Measurements from ENCODE around the gene MARCHF10.

MARCHF10 gene

GRCh38 chr17:62821189-62822079 lies 13.3 kb upstream of the MARCHF10 start:
- DNase-seq: no peak

DNA sequence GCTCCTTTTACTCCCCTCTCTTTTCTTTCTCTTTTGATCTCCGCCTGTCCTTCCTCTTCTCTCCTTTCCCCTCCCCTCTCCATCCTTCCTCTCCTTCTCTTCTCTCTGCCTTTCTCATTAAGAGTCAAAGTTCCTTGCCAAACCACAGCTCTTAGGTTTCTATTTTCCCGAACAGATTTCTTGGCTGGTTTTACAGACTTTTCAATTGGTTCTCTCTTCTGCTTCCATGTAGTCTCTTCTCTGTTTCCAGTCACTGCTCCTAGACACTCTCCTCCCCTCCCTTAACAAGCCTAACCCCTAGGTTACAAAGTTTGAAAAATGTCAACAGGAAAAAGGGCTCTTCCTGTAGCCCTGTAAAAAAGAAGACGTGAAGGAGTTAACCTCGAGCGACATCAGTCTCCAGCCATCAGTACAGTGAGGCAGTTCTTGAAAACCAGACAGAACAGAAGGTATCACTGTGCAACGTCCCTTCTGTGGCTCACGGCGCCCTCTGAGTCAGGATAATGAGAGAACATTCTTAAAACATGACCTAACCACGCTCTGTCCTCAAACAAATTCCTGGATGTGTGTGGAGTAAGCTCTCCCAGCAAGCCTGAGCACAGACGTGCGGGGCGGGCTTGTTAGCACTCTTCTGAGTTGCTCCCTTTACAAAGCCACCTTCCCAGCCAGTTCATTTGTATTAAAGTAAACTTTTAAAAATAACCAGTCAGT lies 11.6 kb upstream of the MARCHF10 start:
- DNase-seq: no peak

GRCh38 chr17:62818526-62818925 lies 10.4 kb upstream of the MARCHF10 start:
- DNase-seq: no peak

DNA sequence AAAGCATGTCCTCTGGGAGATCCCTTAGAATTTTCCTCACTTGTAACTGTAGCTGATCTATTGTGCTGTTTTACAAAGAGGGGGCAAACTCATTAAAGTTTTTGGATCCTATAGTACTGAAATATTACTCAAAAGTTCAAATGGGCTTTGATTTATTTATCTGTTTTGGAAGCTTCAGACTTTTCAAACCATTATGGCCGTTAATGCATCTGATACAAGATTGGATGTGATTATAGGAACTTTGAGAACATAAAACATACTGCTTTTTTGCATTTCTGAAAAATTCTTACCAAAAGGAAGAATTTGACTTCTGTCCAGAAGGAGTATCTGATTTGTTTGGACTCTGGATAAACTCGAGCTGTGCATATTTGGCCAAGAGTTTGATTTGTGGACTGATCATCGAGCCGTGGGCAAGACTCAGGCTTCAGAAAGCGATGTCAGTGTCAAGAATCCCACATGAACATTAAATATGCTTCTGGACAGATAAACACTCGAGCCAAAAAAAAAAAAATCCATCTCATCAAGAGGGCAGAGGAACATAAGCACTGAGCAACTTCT lies 8.2 kb upstream of the MARCHF10 start:
- DNase-seq: no peak

- DNase-seq: no peak
These were observed 1.5 kb upstream of the MARCHF10 start for GRCh38 chr17:62809656-62810055.

GRCh38 chr17:62808576-62808970 lies 459 bp upstream of the MARCHF10 start:
- no peak for DNase-seq

DNA sequence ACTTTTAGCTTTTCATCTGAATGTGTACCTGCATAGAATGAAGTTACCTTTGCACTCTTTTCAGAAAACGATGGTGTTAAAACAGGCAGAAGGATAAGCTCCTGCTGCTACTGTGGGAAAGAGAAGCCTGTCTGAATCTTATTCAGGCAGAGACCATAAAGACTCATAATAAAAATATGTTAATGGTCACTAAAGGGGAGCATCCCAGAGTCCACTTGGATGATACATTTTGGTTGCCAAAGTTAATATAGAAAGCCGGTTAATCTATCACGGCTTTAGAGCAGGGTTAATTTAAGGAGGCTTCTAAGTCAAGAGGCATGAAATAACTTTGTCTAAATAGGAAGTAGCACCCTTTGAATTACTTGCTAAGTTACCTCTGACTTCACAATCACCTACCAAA lies 2.9 kb downstream of the MARCHF10 start:
- no peak for DNase-seq

GRCh38 chr17:62804822-62805221 lies 3.3 kb downstream of the MARCHF10 start:
- DNase-seq: no peak

DNA sequence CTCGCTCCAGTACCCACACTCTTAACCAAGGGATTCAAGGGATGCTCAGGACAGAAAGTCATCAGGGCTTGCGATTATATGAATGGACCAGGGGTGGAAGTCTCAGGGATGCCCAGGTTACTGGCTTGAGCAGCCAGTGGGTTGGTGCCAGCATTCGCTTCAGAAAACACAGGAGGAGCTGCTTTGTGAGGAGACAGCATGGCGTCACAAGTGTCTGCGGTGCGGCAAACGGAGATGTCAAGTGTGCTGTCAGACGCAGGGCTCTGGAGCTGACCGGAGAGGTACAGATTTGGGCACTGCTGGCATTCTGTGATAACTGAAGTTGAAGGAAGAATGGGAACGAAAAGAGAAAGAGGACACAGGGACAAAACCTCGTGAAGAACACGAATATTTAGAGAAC lies 4.1 kb downstream of the MARCHF10 start:
- DNase-seq: no peak

GRCh38 chr17:62802561-62803205 lies 5.4 kb downstream of the MARCHF10 start:
- no peak for DNase-seq

- no peak for DNase-seq
These were observed 6.5 kb downstream of the MARCHF10 start for GRCh38 chr17:62801553-62802114.

DNA sequence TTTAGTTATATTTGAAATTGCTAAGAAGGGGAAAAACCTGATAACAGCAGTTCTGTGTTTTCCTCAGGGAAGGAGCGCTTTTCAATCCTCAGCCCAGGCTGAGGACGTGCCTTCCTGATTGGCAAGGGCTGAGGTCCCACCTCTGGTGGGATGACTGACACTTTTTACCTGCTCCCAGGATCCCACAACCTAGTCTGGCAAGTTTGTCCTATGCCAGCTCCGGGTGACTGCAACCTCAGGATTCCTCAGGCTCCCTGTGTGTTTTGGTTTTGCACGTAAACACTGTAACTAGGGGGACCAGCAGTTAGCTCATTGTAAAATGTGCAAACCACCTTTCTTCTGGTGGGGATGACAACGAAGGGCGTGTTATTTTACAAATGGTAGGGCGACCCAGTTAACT lies 7.5 kb downstream of the MARCHF10 start:
- DNase-seq: no peak

- DNase-seq: no peak
These were observed 10.2 kb downstream of the MARCHF10 start for GRCh38 chr17:62797959-62798358.

DNA sequence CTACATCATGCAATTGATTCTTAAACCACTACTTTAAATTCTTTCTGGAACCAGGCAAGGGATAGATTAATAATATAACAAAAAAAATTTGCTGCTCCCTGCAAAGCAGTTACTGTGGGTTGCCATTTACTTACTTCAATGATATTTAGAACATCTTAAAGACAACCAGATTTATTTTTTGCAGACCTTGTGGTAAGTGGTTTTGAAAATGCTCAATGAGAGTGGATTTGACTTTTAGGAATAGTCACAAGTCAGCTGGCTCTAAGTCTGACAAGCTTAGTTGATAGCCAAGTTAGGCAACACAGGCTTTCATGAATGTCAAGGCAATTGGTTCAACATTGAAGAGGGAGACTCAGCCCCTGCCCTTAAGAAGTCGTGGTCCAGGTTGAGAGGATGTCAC lies 11.8 kb downstream of the MARCHF10 start:
- DNase-seq: no peak

DNA sequence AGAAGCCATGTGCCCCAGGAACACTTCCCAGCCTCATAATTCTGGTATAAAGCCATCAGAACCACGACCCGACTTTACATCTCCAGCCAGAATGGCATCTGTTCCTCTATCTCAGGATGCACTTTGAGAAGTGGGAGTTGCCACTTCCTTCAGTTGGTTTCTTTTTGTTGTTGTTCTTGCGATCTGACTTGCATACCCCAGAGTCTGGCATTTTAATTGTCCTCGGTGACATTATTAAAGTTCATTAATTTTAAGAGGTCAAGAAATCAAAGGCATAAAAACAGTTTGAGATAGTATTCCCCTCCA lies 13.5 kb downstream of the MARCHF10 start:
- DNase-seq: no peak

DNA sequence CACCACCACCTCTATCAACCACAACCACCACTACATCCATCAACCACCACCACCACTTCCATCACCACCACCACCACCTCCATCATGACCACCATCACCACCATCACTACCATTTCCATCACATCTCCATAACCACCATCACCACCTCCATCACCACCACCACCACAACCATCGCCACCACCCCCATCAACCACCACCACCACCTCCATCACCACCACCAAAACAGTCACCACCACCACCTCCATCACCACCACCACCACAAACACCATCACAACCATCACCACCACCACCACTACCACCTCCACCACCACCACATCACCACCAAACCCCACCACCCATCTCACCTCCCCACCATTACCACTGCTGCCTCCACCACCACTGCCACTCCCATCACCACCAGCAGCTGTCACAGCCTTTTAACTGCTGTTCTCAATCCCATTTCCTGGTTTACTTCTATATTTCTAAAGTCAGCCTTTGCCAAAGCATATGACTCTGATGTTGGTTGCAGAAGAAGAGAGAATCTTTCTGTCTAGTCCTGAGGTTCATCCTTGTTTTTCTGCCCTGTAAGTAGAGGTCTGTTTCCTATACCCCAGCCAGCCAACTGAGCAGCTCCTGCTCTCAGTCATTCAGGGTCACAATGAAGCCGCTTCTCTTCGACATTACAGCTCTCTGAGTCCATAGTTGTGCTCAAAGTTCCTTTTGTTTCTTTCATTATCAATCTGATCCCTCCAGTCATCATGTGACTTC lies 14.0 kb downstream of the MARCHF10 start:
- DNase-seq: no peak

DNA sequence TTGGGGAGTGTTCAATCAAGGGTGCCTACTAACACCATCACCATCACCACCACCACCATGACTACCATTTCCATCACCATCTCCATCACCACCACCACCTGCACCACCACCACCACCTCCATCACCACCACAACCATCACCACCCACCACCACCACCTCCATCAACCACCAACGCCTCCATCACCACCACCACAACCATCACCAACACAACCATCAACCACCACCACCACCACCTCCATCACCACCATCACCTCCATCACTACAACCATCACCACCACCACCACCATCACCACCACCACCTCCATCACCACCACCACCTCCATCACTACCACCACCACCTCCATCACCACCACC lies 15.7 kb downstream of the MARCHF10 start:
- no peak for DNase-seq

GRCh38 chr17:62791767-62792446 lies 16.2 kb downstream of the MARCHF10 start:
- no peak for DNase-seq

- DNase-seq: no peak
These were observed 16.8 kb downstream of the MARCHF10 start for GRCh38 chr17:62791235-62791734.

GRCh38 chr17:62790564-62790986 lies 17.5 kb downstream of the MARCHF10 start:
- DNase-seq: no peak

DNA sequence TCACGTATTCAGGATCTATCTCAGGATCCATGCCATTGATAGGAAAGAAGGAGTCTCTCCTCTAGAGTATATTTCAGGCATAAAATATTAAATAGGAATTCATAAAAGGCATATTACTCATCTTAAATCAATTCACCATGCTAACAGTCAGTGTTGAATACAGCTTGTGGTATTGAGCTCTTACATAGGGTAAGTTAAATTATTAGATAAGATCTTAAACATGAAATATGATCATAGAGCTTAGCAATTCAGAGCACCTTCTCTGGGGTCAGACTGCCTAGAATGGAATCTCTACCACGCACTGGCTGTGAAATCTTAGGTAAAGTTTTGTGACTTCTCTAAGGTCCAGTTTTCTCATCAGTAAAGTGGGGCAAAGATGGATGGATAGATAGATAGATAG lies 20.7 kb downstream of the MARCHF10 start:
- no peak for DNase-seq

- no peak for DNase-seq
These were observed 21.5 kb downstream of the MARCHF10 start for GRCh38 chr17:62786646-62787045.

Measured in activated CD4-positive, alpha-beta T cell treated with anti-CD3 and anti-CD28 coated beads for 1 hour (primary cell).